ENCODE data around the gene CHST8. TPM values are rescaled to one million over a fixed set of nuclear protein-coding genes. Genes with fewer than 3 reads are reported as not detected.
"Not testable (repeated sequence)": the region's sequence is repeated elsewhere in the genome, so short reads cannot be mapped to it uniquely, and the experiment has no call there.

CHST8 gene
- total RNA-seq, 5 donors from 2014 or later (not counting 1 experiment from before 2014, with no cell fraction given), result not detected

DNA sequence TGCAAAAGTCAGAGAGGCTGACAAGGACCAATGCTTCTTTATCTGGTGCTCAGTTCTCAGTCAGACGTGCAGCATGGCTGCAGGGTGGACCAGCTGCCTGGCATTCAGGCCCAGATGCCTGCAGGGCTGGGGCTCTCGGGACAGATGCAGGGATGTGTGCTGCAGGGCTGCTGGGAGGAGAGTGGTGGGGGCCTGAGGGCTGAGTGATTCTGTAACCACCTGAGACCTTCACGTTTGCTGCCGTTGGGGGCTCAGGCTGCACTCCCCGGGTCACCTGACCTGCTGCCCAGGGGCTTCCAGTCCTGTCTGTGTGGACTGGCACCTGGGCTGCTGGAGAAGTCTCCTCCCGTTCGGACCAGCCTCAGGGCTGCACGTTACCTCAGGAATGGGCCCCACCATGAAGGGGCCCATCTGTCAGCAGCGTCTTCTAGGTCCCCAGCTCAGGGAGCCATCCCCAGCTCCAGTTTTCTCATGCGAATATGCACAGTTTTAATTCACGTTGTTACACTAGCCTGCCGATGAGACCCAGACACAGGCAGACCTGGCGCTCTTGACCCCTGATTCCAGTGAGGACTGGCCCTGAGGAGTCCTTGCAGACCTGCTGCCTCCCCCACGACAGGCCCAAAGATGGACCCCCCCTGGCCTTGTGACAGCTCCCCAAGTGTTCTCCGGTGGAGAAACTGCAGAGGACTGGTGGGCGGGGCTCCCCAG, 191.8 kb downstream of the CHST8 start:
- no peak for DNase-seq
- no peaks in the 10 kb centered on the region for H3K4me1 ChIP-seq (ENCODE audit: control insufficient read depth in 1 of 2, extremely low read depth in 1 of 2, insufficient read depth in 2 of 2, low read length in 2 of 2)
- peaks cover 0 to 3% of the 10 kb centered on the region in 2 donors for H3K27me3 Mint-ChIP-seq
- no peaks in the 10 kb centered on the region for H3K9me3 ChIP-seq
- ATAC-seq (replicated peaks in 1 of 4), result no peak
- H3K4me3 ChIP-seq (ENCODE audit: control insufficient read depth in 1 of 2, extremely low read depth in 1 of 2, low read length in 1 of 2), result no peak overlapping the region
- 77% methylated on average over 13 of the region's 16 CpGs for WGBS (ENCODE audit: insufficient coverage)
- H3K27ac ChIP-seq (ENCODE audit: low read length), result no peak overlapping the region
- POLR2A ChIA-PET, result no interaction called here
- peaks cover 0 to 12% of the 10 kb centered on the region in 2 experiments for H3K27me3 ChIP-seq (replicated peaks in 1 of 2; ENCODE audit: control insufficient read depth in 2 of 2, extremely low read depth in 1 of 2, insufficient read depth in 2 of 2, low read length in 1 of 2)
- no peak overlapping the region for H3K27ac Mint-ChIP-seq
- no peaks in the 10 kb centered on the region for H3K9me3 Mint-ChIP-seq
- peaks cover 0 to 13% (median 0%) of the 10 kb centered on the region in 3 donors for H3K4me1 Mint-ChIP-seq
- no peaks in the 10 kb centered on the region for H3K36me3 Mint-ChIP-seq
- CTCF ChIA-PET, result no interaction called here
- no peak overlapping the region for H3K4me3 Mint-ChIP-seq
- H3K36me3 ChIP-seq (ENCODE audit: control insufficient read depth in 2 of 2, extremely low read depth in 1 of 2, insufficient read depth in 1 of 2, low read length in 1 of 2), result no peaks in the 10 kb centered on the region

- Mint-ChIP-seq H3K9me3 (no peaks in the 10 kb centered on the region), H3K4me1 (peaks cover 0 to 20% (median 5%) of the 10 kb centered on the region in 3 donors), H3K36me3 (no peaks in the 10 kb centered on the region), H3K27me3 (peaks cover 0 to 3% of the 10 kb centered on the region in 2 donors), H3K4me3 (no peak overlapping the region), H3K27ac (no peak overlapping the region)
- DNase-seq (no peak), ATAC-seq (replicated peaks in 1 of 4) (no peak)
- Histone ChIP-seq H3K27me3 (replicated peaks in 1 of 2; ENCODE audit: control insufficient read depth in 2 of 2, extremely low read depth in 1 of 2, insufficient read depth in 2 of 2, low read length in 1 of 2) (peaks cover 0 to 13% of the 10 kb centered on the region in 2 experiments), H3K9me3 (no peaks in the 10 kb centered on the region), H3K36me3 (ENCODE audit: control insufficient read depth in 2 of 2, extremely low read depth in 1 of 2, insufficient read depth in 1 of 2, low read length in 1 of 2) (no peaks in the 10 kb centered on the region), H3K4me1 (ENCODE audit: control insufficient read depth in 1 of 2, extremely low read depth in 1 of 2, insufficient read depth in 2 of 2, low read length in 2 of 2) (peaks cover 0 to 4% of the 10 kb centered on the region in 2 experiments), H3K27ac (ENCODE audit: low read length) (no peak overlapping the region), H3K4me3 (ENCODE audit: control insufficient read depth in 1 of 2, extremely low read depth in 1 of 2, low read length in 1 of 2) (no peak overlapping the region)
- CTCF ChIA-PET, result no interaction called here
- WGBS (ENCODE audit: insufficient coverage), result 84% methylated on average over 16 of the region's 21 CpGs
- POLR2A ChIA-PET, result no interaction called here
Measured at GRCh38 chr19:33814181-33815165, 192.7 kb downstream of the CHST8 start.

GRCh38 chr19:33815380-33816340, 193.9 kb downstream of the CHST8 start:
- Mint-ChIP-seq H3K4me1 (peaks cover 1 to 25% (median 7%) of the 10 kb centered on the region in 3 donors), H3K9me3 (no peaks in the 10 kb centered on the region), H3K27me3 (peaks cover under 1 to 3% of the 10 kb centered on the region in 2 donors), H3K27ac (no peak overlapping the region), H3K36me3 (no peaks in the 10 kb centered on the region), H3K4me3 (no peak overlapping the region)
- ChIA-PET POLR2A (no interaction called here), CTCF (interaction anchor here in 1 of 2 donors (0.6 kb wide), 2 partner anchors 18 to 80 kb away, joined by 3 read pairs; no protein-coding TSS in a partner anchor)
- Histone ChIP-seq H3K27ac (ENCODE audit: low read length) (no peak overlapping the region), H3K27me3 (replicated peaks in 1 of 2; ENCODE audit: control insufficient read depth in 2 of 2, extremely low read depth in 1 of 2, insufficient read depth in 2 of 2, low read length in 1 of 2) (peaks cover 0 to 24% of the 10 kb centered on the region in 2 experiments), H3K4me3 (ENCODE audit: control insufficient read depth in 1 of 2, extremely low read depth in 1 of 2, low read length in 1 of 2) (no peak overlapping the region), H3K4me1 (ENCODE audit: control insufficient read depth in 1 of 2, extremely low read depth in 1 of 2, insufficient read depth in 2 of 2, low read length in 2 of 2) (peaks cover 0 to 16% of the 10 kb centered on the region in 2 experiments), H3K36me3 (ENCODE audit: control insufficient read depth in 2 of 2, extremely low read depth in 1 of 2, insufficient read depth in 1 of 2, low read length in 1 of 2) (no peaks in the 10 kb centered on the region), H3K9me3 (no peaks in the 10 kb centered on the region)
- no peak for DNase-seq
- ATAC-seq (replicated peaks in 1 of 4), result no peak
- WGBS (ENCODE audit: insufficient coverage), result 80% methylated on average over 6 of the region's 15 CpGs

GRCh38 chr19:33818411-33818810, 196.7 kb downstream of the CHST8 start:
- H3K4me1 Mint-ChIP-seq, result peaks cover 6 to 41% (median 11%) of the 10 kb centered on the region in 3 donors
- no peak for ATAC-seq (replicated peaks in 1 of 4)
- Histone ChIP-seq H3K4me1 (ENCODE audit: control insufficient read depth in 1 of 2, extremely low read depth in 1 of 2, insufficient read depth in 2 of 2, low read length in 2 of 2) (peaks cover 0 to 22% of the 10 kb centered on the region in 2 experiments), H3K4me3 (ENCODE audit: control insufficient read depth in 1 of 2, extremely low read depth in 1 of 2, low read length in 1 of 2) (no peak overlapping the region), H3K27me3 (replicated peaks in 1 of 2; ENCODE audit: control insufficient read depth in 2 of 2, extremely low read depth in 1 of 2, insufficient read depth in 2 of 2, low read length in 1 of 2) (peaks cover 0 to 32% of the 10 kb centered on the region in 2 experiments), H3K36me3 (ENCODE audit: control insufficient read depth in 2 of 2, extremely low read depth in 1 of 2, insufficient read depth in 1 of 2, low read length in 1 of 2) (no peaks in the 10 kb centered on the region), H3K27ac (ENCODE audit: low read length) (no peak overlapping the region), H3K9me3 (no peaks in the 10 kb centered on the region)
- H3K9me3 Mint-ChIP-seq, result no peaks in the 10 kb centered on the region
- H3K27me3 Mint-ChIP-seq, result peaks cover 3 to 4% of the 10 kb centered on the region in 2 donors
- ChIA-PET POLR2A (no interaction called here), CTCF (no interaction called here)
- no peak for DNase-seq
- peak overlapping the region in 2 of 3 donors; percentile 17 to 78 for H3K4me3 Mint-ChIP-seq
- no peak overlapping the region for H3K27ac Mint-ChIP-seq
- H3K36me3 Mint-ChIP-seq, result no peaks in the 10 kb centered on the region
- WGBS (ENCODE audit: insufficient coverage), result 100% methylated on average over 2 of the region's 4 CpGs

DNA sequence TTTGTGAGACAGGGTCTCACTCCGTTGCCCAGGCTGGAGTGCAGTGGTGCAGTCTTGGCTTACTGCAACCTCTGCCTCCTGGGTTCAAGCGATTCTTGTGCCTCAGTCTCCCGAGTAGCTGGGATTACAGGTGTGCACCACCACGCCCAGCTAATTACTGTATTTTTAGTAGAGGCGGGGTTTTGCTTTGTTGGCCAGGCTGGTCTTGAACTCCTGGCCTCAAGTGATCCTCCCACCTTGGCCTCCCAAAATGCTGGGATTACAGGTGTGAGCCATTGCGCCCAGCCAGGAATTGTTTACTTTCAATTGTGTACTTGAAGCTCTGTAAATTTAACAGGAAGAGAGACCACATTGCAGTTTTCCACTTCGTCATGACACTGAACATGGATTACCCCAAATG, 197.3 kb downstream of the CHST8 start:
- H3K36me3 Mint-ChIP-seq; ATAC-seq (replicated peaks in 1 of 4); POLR2A ChIA-PET; H3K9me3 Mint-ChIP-seq; H3K36me3 ChIP-seq (ENCODE audit: control insufficient read depth in 2 of 2, extremely low read depth in 1 of 2, insufficient read depth in 1 of 2, low read length in 1 of 2); DNase-seq; H3K4me3 ChIP-seq (ENCODE audit: control insufficient read depth in 1 of 2, extremely low read depth in 1 of 2, low read length in 1 of 2); H3K27ac ChIP-seq (ENCODE audit: low read length); H3K9me3 ChIP-seq; H3K27me3 Mint-ChIP-seq: not testable (repeated sequence)
- H3K4me1 ChIP-seq (ENCODE audit: control insufficient read depth in 1 of 2, extremely low read depth in 1 of 2, insufficient read depth in 2 of 2, low read length in 2 of 2), result peaks cover 0 to 22% of the 10 kb centered on the region in 2 experiments
- peaks cover 0 to 33% of the 10 kb centered on the region in 2 experiments for H3K27me3 ChIP-seq (replicated peaks in 1 of 2; ENCODE audit: control insufficient read depth in 2 of 2, extremely low read depth in 1 of 2, insufficient read depth in 2 of 2, low read length in 1 of 2)
- WGBS (ENCODE audit: insufficient coverage), result 93% methylated on average over 2 of the region's 7 CpGs
- CTCF ChIA-PET, result interaction anchor here in 1 of 2 donors (1.0 kb wide), 1 partner anchor 24 kb away, joined by 3 read pairs; no protein-coding TSS in a partner anchor
- Mint-ChIP-seq H3K27ac (peak overlapping the region in 1 of 2 donors; percentile 74), H3K4me1 (peaks cover 6 to 41% (median 11%) of the 10 kb centered on the region in 3 donors), H3K4me3 (peak overlapping the region; percentile 62 to 78 (median 66))
